Esophagus (tissue), 2 donors: ENCODE data around the gene RBM7. TPM values are rescaled to one million over a fixed set of nuclear protein-coding genes. Genes with fewer than 3 reads are reported as not detected.

ENCODE experiments used
- H3K27ac ChIP-seq, 2 donors: one replicate each; pipeline ENCODE4 v1.5.1; 2013; ENCODE audit warnings: low read depth in 2 of 2, mild to moderate bottlenecking in 2 of 2, inconsistent platforms in 1 of 2, low read length in 1 of 2, moderate library complexity in 1 of 2
- H3K27me3 ChIP-seq, 2 donors: one replicate each; pipeline ENCODE4 v1.6.1; 2013; ENCODE audit warnings: low read length in 2 of 2, control low read depth in 1 of 2, mild to moderate bottlenecking in 1 of 2; ENCODE audit not compliant: insufficient read depth in 2 of 2, control insufficient read depth in 1 of 2
- H3K36me3 ChIP-seq, 2 donors: one replicate each; pipeline ENCODE4 v1.6.1; 2013; ENCODE audit warnings: low read length in 1 of 2; ENCODE audit not compliant: control insufficient read depth in 2 of 2, insufficient read depth in 2 of 2
- H3K4me1 ChIP-seq, 2 donors: one replicate each; pipeline ENCODE4 v1.6.1; 2013; ENCODE audit warnings: low read length in 1 of 2; ENCODE audit not compliant: control insufficient read depth in 2 of 2, insufficient read depth in 2 of 2
- H3K4me3 ChIP-seq, 2 donors: one replicate each; pipeline ENCODE4 v1.5.1; 2013; ENCODE audit warnings: low read length in 2 of 2, mild to moderate bottlenecking in 2 of 2, low read depth in 1 of 2, moderate library complexity in 1 of 2
- H3K9me3 ChIP-seq, 2 donors: one replicate each; pipeline ENCODE4 v1.6.1; 2013; ENCODE audit warnings: mild to moderate bottlenecking in 2 of 2, low read depth in 1 of 2, low read length in 1 of 2, moderate library complexity in 1 of 2; ENCODE audit not compliant: control insufficient read depth in 2 of 2, insufficient read depth in 1 of 2
- WGBS, 2 donors: extraction: QIAGEN DNeasy Blood & Tissue Kit; methylation state at CpG; one replicate each; pipeline ENCODE4 v1.1.7; 2013; 5-methylcytosine and 5-hydroxymethylcytosine counted together
- polyA plus RNA-seq, 2 donors: library from polyadenylated mRNA; stranded (reverse); fragments of 200-250 nt; gene quantifications; one replicate each; pipeline ENCODE4 v1.2.3, GENCODE V29; 2013
- donor health status: healthy with polysubstance abuse.
- donor health status: Bipolar disorder and iron deficiency.

The RBM7 gene
- polyA plus RNA-seq, 2 donors, result 4.3 to 11.4 TPM

GRCh38 chr11:114368918-114369680 is 31.4 kb upstream of the RBM7 start:
- WGBS, 2 donors, result 44 to 53% methylated on average over 5 of the region's 5 CpGs
- H3K27me3 ChIP-seq, result no peaks in the 10 kb centered on the region
- H3K9me3 ChIP-seq, result no peaks in the 10 kb centered on the region
- no peaks in the 10 kb centered on the region for H3K36me3 ChIP-seq
- H3K4me1 ChIP-seq, result no peaks in the 10 kb centered on the region
- no peak overlapping the region for H3K4me3 ChIP-seq
- no peak overlapping the region for H3K27ac ChIP-seq

GRCh38 chr11:114375052-114375451 is 25.4 kb upstream of the RBM7 start:
- Histone ChIP-seq H3K27ac (no peak overlapping the region), H3K4me3 (no peak overlapping the region), H3K9me3 (no peaks in the 10 kb centered on the region), H3K4me1 (no peaks in the 10 kb centered on the region), H3K27me3 (no peaks in the 10 kb centered on the region), H3K36me3 (no peaks in the 10 kb centered on the region)
- WGBS, 2 donors, result 88 to 94% methylated on average over 3 of the region's 3 CpGs

DNA sequence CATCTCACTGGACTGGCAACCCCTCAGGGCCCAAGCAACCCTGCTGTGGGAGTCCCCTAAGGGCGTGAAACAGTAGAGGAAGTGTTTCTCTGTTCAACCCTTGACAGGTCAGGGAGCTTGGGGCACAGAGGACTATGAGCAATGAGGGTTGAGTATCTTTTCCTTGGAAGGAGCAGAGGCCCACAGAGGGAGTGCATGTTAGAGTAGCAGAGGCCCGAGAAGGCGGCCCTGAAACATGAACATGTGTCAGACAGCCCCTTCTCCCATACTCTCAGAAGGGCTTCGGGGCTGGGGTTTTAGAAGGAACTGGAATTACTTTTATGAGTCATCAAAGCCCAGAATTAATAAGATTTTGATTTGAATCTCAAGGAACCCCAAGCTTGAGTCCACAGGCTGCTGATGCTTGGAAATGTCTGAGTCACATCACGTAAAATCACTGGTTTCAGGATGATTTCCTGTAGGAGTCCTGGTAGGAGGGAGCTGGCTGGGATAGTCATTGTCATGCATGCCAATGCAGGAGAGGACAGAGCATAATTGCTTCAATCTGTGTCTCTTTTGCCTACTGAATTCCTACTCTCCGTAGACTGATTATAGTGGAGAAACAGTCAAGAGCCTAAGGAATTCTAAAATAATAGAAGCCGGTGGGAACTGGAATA is 22.7 kb upstream of the RBM7 start:
- WGBS, 2 donors, result 86 to 89% methylated on average over 7 of the region's 7 CpGs

GRCh38 chr11:114379394-114380069 is 20.9 kb upstream of the RBM7 start:
- H3K36me3 ChIP-seq, result no peaks in the 10 kb centered on the region
- H3K4me1 ChIP-seq, result no peaks in the 10 kb centered on the region
- no peak overlapping the region for H3K4me3 ChIP-seq
- H3K9me3 ChIP-seq, result no peaks in the 10 kb centered on the region
- no peaks in the 10 kb centered on the region for H3K27me3 ChIP-seq
- WGBS, 2 donors, result 76 to 80% methylated on average over 5 of the region's 5 CpGs
- H3K27ac ChIP-seq, result no peak overlapping the region

More for the DNA sequence above, 22.7 kb upstream of the RBM7 start:
- Histone ChIP-seq H3K9me3 (no peaks in the 10 kb centered on the region), H3K36me3 (no peaks in the 10 kb centered on the region), H3K4me3 (no peak overlapping the region), H3K4me1 (no peaks in the 10 kb centered on the region), H3K27me3 (no peaks in the 10 kb centered on the region), H3K27ac (no peak overlapping the region)

DNA sequence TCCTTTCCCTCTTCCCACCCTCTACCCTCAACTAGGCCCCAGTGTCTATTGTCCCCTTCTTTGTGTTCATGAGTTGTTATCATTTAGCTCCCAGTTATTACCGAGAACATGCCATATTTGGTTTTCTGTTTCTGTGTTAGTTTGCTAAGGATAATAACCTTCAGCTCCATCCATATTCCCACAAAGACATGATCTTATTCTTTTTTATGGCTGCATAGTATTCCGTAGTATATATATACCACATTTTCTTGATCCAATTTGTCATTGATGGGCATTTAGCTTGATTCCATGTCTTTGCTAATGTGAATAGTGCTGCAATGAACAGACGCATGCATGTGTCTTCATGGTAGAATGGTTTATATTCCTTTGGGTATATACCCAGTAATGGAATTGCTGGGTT is 18.0 kb upstream of the RBM7 start:
- Histone ChIP-seq H3K4me3 (no peak overlapping the region), H3K4me1 (no peaks in the 10 kb centered on the region), H3K9me3 (no peaks in the 10 kb centered on the region), H3K36me3 (no peaks in the 10 kb centered on the region), H3K27me3 (no peaks in the 10 kb centered on the region), H3K27ac (no peak overlapping the region)
- WGBS, 2 donors, result 65 to 92% methylated on average over 3 of the region's 3 CpGs

GRCh38 chr11:114384487-114384886 is 16.0 kb upstream of the RBM7 start:
- Histone ChIP-seq H3K4me3 (no peak overlapping the region), H3K27me3 (no peaks in the 10 kb centered on the region), H3K27ac (no peak overlapping the region), H3K36me3 (no peaks in the 10 kb centered on the region), H3K4me1 (no peaks in the 10 kb centered on the region), H3K9me3 (no peaks in the 10 kb centered on the region)
- WGBS, 2 donors, result 96 to 100% methylated on average over 1 of the region's 1 CpG

DNA sequence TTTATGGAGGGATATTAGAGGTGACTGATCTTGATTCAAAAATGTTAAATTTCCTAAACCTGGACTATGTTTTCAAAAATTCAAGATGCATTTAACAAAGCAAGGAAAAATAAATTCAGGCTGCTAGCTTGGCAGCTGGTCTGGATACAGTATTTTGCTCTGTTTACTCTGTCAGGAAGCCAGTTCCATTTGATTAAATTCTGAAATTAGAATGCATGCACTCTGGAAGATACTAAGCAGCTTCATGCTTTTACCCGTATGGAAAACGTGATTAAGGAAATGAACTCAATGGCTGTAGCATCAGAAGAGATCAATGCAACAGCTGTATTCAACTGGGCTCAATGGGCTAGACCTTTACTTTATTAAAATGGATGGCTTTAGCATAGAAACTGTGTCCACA is 14.3 kb upstream of the RBM7 start:
- no peak overlapping the region for H3K4me3 ChIP-seq
- H3K27me3 ChIP-seq, result no peaks in the 10 kb centered on the region
- H3K36me3 ChIP-seq, result no peaks in the 10 kb centered on the region
- no peaks in the 10 kb centered on the region for H3K9me3 ChIP-seq
- H3K27ac ChIP-seq, result no peak overlapping the region
- 35 to 51% methylated on average over 2 of the region's 2 CpGs for WGBS, 2 donors
- no peaks in the 10 kb centered on the region for H3K4me1 ChIP-seq

DNA sequence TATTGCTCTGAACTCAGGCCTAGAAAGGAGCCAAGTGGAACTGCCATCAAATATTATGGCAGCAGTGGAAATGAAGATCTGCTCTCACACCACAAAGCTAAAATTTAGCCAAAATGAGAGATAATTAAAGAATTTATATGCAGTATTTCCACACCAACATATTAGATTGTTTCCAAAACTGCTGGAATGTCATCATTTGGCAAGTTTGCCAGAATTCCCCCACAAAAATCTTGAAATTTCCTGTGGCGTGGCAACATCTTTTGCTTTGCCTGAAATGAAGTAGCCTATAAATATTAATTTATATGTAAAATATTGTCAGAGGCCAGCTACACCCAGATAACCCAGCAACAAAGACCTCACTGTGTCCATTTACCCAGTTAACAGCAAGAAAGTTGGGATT is 13.9 kb upstream of the RBM7 start:
- no peaks in the 10 kb centered on the region for H3K9me3 ChIP-seq
- no peaks in the 10 kb centered on the region for H3K27me3 ChIP-seq
- no peaks in the 10 kb centered on the region for H3K36me3 ChIP-seq
- H3K4me3 ChIP-seq, result no peak overlapping the region
- no peaks in the 10 kb centered on the region for H3K4me1 ChIP-seq
- no peak overlapping the region for H3K27ac ChIP-seq
- 86 to 95% methylated on average over 1 of the region's 1 CpG for WGBS, 2 donors

DNA sequence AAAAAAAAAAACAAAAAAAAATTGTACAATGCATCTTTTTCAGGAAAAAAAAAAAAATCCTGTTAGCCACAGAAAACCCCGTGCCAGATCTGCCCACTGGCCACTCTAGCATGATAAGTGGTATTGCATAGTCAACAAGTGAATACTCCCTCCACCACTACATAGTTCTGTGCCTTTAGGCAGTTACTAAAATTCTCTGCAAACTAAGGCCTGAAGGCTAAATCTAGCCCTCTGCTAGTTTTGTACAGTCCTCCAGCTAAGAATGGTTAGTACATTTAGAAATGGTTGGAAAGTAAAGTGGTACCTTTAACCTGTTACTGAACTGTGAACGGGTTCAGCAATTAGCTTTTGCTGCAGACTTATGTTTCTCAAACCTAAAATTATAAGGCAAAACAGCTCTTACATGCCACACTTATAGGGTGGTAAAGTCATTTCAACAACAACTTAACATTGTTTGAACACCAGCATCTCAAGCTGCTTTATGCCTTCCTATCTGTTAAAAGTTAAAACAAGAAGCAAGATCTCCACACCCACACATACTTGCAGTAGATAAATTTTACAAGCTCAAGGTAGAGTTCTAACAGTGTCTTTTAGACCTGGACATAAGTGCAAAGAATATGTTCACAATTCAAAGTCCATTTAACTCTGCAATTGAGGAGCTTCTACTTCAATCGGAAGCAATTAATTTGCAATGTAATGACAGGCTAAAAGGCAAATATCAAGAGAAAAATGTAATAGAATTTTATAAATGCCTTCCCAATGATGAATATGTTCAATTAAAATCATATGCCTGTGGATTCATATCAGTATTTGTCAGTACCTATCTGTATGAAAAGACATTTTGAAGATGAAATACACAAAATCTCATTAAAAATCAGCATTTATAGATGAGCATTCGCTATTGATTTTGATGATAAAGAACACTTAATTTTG is 7.5 kb upstream of the RBM7 start:
- 83 to 85% methylated on average over 4 of the region's 4 CpGs for WGBS, 2 donors
- Histone ChIP-seq H3K27me3 (no peaks in the 10 kb centered on the region), H3K27ac (no peak overlapping the region), H3K4me3 (no peak overlapping the region), H3K36me3 (no peaks in the 10 kb centered on the region), H3K4me1 (peaks cover 0 to 2% of the 10 kb centered on the region in 2 donors), H3K9me3 (no peaks in the 10 kb centered on the region)
